HEK293 (cell line): ENCODE results near the gene KRTAP5-2.

ENCODE experiments used
- CTCF ChIA-PET: fragments of 350-600 bp; formaldehyde crosslinking; extraction: SDS; loops from one replicate; lab custom pipeline; 2021; ENCODE audit warnings: antibody characterized with exemption; lab: Yijun Ruan, JAX
- POLR2A ChIA-PET: fragments of 300-600 bp; formaldehyde crosslinking; extraction: SDS; loops from one replicate; lab custom pipeline; 2020; ENCODE audit warnings: antibody characterized with exemption, inconsistent platforms; lab: Yijun Ruan, JAX
- H3K27ac ChIP-seq: fragments of 200-500 bp; sonication (Bioruptor generic); 2 replicates; pipeline ENCODE4 v1.5.1; 2014; ENCODE audit warnings: low read depth, low read length, control low read depth, inconsistent platforms; ENCODE audit errors: extremely low read depth
- H3K36me3 ChIP-seq, 2 experiments: fragments of 200-500 bp in 1 of 2; sonication (Bioruptor generic) in 1 of 2; 1 replicate in 1 of 2; 2 replicates in 1 of 2; pipeline ENCODE4 v1.5.1; 2014 to 2017; ENCODE audit warnings: inconsistent platforms in 2 of 2, low read length in 2 of 2; ENCODE audit not compliant: control insufficient read depth in 2 of 2, insufficient read depth in 1 of 2
- H3K4me1 ChIP-seq: fragments of 200-500 bp; sonication (Bioruptor generic); 2 replicates; pipeline ENCODE4 v1.5.1; 2014; ENCODE audit warnings: mild to moderate bottlenecking, low read length, inconsistent platforms; ENCODE audit not compliant: control insufficient read depth, insufficient read depth
- H3K4me3 ChIP-seq: 2 replicates; pipeline ENCODE4 v1.5.1; 2011; ENCODE audit warnings: low read depth, mild to moderate bottlenecking, control low read depth, low read length, moderate library complexity
- H3K9me3 ChIP-seq: fragments of 200-500 bp; sonication (Bioruptor generic); 2 replicates; pipeline ENCODE4 v1.5.1; 2014; ENCODE audit warnings: low read depth, low read length, inconsistent platforms; ENCODE audit not compliant: control insufficient read depth, insufficient read depth
- EGR2 ChIP-seq: fragments of 450-650 bp; formaldehyde crosslinking; IDR thresholded peaks from 2 replicates; pipeline ENCODE4 v1.5.1; 2016; ENCODE audit warnings: low read depth, missing biosample characterization, missing genetic modification characterization
- RBAK ChIP-seq: fragments of 450-650 bp; formaldehyde crosslinking; IDR thresholded peaks from 2 replicates; pipeline ENCODE4 v1.5.1; 2016; ENCODE audit warnings: missing biosample characterization, missing genetic modification characterization
- ZBTB48 ChIP-seq: fragments of 450-650 bp; formaldehyde crosslinking; IDR thresholded peaks from 2 replicates; pipeline ENCODE4 v1.5.1; 2016; ENCODE audit warnings: missing biosample characterization, missing genetic modification characterization
- ZFHX2 ChIP-seq: fragments of 450-650 bp; formaldehyde crosslinking; conservative IDR thresholded peaks from 2 replicates; pipeline ENCODE4 v1.5.1; 2016; ENCODE audit warnings: missing biosample characterization, missing genetic modification characterization
- ZNF19 ChIP-seq: fragments of 450-650 bp; formaldehyde crosslinking; IDR thresholded peaks from 2 replicates; pipeline ENCODE4; 2016; ENCODE audit warnings: missing biosample characterization, missing genetic modification characterization, low read depth
- ZNF214 ChIP-seq: fragments of 450-650 bp; formaldehyde crosslinking; IDR thresholded peaks from 2 replicates; pipeline ENCODE4 v1.5.1; 2017; ENCODE audit warnings: missing biosample characterization, mild to moderate bottlenecking, missing genetic modification characterization, borderline replicate concordance
- ZNF404 ChIP-seq: fragments of 450-650 bp; formaldehyde crosslinking; IDR thresholded peaks from 2 replicates; pipeline ENCODE4 v1.5.1; 2017; ENCODE audit warnings: missing biosample characterization, missing genetic modification characterization
- ZNF514 ChIP-seq: fragments of 450-650 bp; formaldehyde crosslinking; IDR thresholded peaks from 2 replicates; pipeline ENCODE4 v1.5.1; 2016; ENCODE audit warnings: missing biosample characterization, missing genetic modification characterization
- ZSCAN23 ChIP-seq: fragments of 450-650 bp; formaldehyde crosslinking; IDR thresholded peaks from 2 replicates; pipeline ENCODE4 v1.5.1; 2016; ENCODE audit warnings: missing biosample characterization, missing genetic modification characterization
- TF ChIP-seq, protein P1 (sequence below): fragments of 450-650 bp; formaldehyde crosslinking; IDR thresholded peaks from 2 replicates; pipeline ENCODE4 v1.5.1; 2017; ENCODE audit warnings: missing biosample characterization, missing genetic modification characterization
- TF ChIP-seq, protein P2 (sequence below): fragments of 450-650 bp; formaldehyde crosslinking; IDR thresholded peaks from 2 replicates; pipeline ENCODE4 v1.5.1; 2016; ENCODE audit warnings: missing biosample characterization, missing genetic modification characterization
- TF ChIP-seq, protein P3 (sequence below): fragments of 450-650 bp; formaldehyde crosslinking; IDR thresholded peaks from 2 replicates; pipeline ENCODE4 v1.5.1; 2016; ENCODE audit warnings: missing biosample characterization, missing genetic modification characterization
- TF ChIP-seq, protein P4 (sequence below): fragments of 450-650 bp; formaldehyde crosslinking; IDR thresholded peaks from 2 replicates; pipeline ENCODE4 v1.5.1; 2016; ENCODE audit warnings: missing biosample characterization, missing genetic modification characterization
- TF ChIP-seq, protein P5 (sequence below): fragments of 450-650 bp; formaldehyde crosslinking; IDR thresholded peaks from 2 replicates; pipeline ENCODE4 v1.5.1; 2016; ENCODE audit warnings: missing biosample characterization, missing genetic modification characterization

The KRTAP5-2 gene

DNA sequence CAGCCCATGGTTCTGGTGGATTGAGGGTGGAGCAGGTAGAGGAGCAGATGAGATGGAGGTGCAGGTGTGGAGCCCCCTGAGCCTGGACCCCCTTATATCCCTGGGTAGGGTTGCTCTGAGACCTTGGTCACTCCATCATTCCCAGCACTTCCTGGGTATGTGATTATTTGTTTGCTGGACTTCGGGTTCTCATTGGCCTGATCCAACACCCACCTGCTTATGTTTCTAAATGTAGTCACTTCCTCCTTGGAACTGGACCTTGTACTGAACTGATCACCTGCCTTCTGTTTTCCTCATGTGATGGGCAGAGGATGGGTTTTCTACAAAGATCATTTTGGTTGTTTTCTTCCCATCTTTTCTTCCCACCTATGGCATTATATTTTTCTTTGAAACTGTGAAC is 24.0 kb upstream of the KRTAP5-2 start, which contains the start of gene KRTAP5-4 (continued):
- TF ChIP-seq ZNF19 = no peak

DNA sequence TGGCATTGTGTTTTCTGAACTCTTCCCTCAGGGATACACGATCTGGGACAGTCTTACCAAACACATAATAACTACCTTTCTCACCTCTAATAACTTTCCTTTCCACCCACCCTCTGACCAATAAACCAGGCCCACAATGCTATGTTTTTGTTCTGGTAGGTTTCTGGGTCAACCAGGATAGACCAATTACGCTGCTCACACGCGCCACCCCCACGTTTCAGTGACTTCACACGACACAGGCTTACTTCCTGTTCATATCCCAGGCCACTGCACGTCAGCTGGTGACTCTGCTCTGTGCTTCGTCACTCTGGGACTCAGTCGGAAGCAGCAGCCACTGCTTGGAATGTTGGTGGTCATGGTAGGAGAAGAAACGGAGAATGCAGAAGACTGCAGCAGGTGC is 21.4 kb upstream of the KRTAP5-2 start:
- POLR2A ChIA-PET = no interaction called here
- H3K4me3 ChIP-seq = no peak overlapping the region
- TF ChIP-seq, protein P1, sequence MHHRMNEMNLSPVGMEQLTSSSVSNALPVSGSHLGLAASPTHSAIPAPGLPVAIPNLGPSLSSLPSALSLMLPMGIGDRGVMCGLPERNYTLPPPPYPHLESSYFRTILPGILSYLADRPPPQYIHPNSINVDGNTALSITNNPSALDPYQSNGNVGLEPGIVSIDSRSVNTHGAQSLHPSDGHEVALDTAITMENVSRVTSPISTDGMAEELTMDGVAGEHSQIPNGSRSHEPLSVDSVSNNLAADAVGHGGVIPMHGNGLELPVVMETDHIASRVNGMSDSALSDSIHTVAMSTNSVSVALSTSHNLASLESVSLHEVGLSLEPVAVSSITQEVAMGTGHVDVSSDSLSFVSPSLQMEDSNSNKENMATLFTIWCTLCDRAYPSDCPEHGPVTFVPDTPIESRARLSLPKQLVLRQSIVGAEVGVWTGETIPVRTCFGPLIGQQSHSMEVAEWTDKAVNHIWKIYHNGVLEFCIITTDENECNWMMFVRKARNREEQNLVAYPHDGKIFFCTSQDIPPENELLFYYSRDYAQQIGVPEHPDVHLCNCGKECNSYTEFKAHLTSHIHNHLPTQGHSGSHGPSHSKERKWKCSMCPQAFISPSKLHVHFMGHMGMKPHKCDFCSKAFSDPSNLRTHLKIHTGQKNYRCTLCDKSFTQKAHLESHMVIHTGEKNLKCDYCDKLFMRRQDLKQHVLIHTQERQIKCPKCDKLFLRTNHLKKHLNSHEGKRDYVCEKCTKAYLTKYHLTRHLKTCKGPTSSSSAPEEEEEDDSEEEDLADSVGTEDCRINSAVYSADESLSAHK = no peak
- TF ChIP-seq, protein P2, sequence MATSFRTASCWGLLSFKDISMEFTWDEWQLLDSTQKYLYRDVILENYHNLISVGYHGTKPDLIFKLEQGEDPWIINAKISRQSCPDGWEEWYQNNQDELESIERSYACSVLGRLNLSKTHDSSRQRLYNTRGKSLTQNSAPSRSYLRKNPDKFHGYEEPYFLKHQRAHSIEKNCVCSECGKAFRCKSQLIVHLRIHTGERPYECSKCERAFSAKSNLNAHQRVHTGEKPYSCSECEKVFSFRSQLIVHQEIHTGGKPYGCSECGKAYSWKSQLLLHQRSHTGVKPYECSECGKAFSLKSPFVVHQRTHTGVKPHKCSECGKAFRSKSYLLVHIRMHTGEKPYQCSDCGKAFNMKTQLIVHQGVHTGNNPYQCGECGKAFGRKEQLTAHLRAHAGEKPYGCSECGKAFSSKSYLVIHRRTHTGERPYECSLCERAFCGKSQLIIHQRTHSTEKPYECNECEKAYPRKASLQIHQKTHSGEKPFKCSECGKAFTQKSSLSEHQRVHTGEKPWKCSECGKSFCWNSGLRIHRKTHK (tag by site-specific recombination) = no peak
- TF ChIP-seq ZSCAN23 (tag by site-specific recombination) = no peak
- TF ChIP-seq ZNF214 = no peak
- TF ChIP-seq, protein P3, sequence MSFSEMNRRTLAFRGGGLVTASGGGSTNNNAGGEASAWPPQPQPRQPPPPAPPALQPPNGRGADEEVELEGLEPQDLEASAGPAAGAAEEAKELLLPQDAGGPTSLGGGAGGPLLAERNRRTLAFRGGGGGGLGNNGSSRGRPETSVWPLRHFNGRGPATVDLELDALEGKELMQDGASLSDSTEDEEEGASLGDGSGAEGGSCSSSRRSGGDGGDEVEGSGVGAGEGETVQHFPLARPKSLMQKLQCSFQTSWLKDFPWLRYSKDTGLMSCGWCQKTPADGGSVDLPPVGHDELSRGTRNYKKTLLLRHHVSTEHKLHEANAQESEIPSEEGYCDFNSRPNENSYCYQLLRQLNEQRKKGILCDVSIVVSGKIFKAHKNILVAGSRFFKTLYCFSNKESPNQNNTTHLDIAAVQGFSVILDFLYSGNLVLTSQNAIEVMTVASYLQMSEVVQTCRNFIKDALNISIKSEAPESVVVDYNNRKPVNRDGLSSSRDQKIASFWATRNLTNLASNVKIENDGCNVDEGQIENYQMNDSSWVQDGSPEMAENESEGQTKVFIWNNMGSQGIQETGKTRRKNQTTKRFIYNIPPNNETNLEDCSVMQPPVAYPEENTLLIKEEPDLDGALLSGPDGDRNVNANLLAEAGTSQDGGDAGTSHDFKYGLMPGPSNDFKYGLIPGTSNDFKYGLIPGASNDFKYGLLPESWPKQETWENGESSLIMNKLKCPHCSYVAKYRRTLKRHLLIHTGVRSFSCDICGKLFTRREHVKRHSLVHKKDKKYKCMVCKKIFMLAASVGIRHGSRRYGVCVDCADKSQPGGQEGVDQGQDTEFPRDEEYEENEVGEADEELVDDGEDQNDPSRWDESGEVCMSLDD (tag by site-specific recombination) = no peak
- TF ChIP-seq, protein P4, sequence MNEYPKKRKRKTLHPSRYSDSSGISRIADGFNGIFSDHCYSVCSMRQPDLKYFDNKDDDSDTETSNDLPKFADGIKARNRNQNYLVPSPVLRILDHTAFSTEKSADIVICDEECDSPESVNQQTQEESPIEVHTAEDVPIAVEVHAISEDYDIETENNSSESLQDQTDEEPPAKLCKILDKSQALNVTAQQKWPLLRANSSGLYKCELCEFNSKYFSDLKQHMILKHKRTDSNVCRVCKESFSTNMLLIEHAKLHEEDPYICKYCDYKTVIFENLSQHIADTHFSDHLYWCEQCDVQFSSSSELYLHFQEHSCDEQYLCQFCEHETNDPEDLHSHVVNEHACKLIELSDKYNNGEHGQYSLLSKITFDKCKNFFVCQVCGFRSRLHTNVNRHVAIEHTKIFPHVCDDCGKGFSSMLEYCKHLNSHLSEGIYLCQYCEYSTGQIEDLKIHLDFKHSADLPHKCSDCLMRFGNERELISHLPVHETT = no peak
- TF ChIP-seq ZFHX2 (tag by site-specific recombination) = peak; percentile 56
- TF ChIP-seq EGR2 (tag by site-specific recombination) = peak; percentile 78
- no peak for TF ChIP-seq ZNF514 (tag by site-specific recombination)
- H3K9me3 ChIP-seq = no peaks in the 10 kb centered on the region
- H3K4me1 ChIP-seq = no peaks in the 10 kb centered on the region
- no peaks in the 10 kb centered on the region for H3K36me3 ChIP-seq
- CTCF ChIA-PET = interaction anchor here (0.8 to 2.0 kb wide), 5 partner anchors 9 to 24 kb away, joined by 3 to 5 read pairs (median 4); partner anchors contain the start of gene KRTAP5-5
- no peak overlapping the region for H3K27ac ChIP-seq

DNA sequence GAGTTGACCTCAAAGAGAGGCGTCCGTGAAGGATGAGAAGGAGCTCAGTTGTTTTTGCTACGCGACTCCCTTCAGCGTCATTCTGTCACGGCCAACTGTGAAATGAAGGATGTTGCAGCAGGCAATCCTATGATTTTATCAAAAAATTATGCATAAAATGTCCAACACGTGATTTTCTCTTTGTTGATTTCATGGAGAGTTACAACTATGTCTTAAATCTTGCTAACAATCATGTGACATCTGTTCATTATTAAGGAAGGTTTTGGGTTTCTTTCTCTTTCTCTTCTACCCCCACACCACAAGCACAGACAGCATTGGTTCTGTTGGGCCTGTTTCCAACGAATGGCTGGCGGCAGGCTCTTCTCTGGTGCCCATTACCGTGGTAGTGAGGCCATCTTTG is 20.1 kb upstream of the KRTAP5-2 start:
- no peak overlapping the region for H3K27ac ChIP-seq
- POLR2A ChIA-PET = no interaction called here
- no peaks in the 10 kb centered on the region for H3K4me1 ChIP-seq
- no peak overlapping the region for H3K4me3 ChIP-seq
- no peaks in the 10 kb centered on the region for H3K9me3 ChIP-seq
- TF ChIP-seq RBAK (tag by site-specific recombination) = no peak
- no peak for TF ChIP-seq ZBTB48 (tag by site-specific recombination)
- no peak for TF ChIP-seq ZNF404 (tag by site-specific recombination)
- TF ChIP-seq, protein P5, sequence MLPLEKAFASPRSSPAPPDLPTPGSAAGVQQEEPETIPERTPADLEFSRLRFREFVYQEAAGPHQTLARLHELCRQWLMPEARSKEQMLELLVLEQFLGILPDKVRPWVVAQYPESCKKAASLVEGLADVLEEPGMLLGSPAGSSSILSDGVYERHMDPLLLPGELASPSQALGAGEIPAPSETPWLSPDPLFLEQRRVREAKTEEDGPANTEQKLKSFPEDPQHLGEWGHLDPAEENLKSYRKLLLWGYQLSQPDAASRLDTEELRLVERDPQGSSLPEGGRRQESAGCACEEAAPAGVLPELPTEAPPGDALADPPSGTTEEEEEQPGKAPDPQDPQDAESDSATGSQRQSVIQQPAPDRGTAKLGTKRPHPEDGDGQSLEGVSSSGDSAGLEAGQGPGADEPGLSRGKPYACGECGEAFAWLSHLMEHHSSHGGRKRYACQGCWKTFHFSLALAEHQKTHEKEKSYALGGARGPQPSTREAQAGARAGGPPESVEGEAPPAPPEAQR (tag by site-specific recombination) = no peak
- TF ChIP-seq, all 188 proteins: peak for 0
- H3K36me3 ChIP-seq = no peaks in the 10 kb centered on the region
- CTCF ChIA-PET = interaction anchor here (0.5 to 2.6 kb wide), 2 partner anchors 9 to 20 kb away, joined by 6 to 13 read pairs; partner anchors contain the start of gene KRTAP5-2
